NAMALWA (cell line): ENCODE results near the gene PPP2R2D.

Source experiments
- DNase-seq: peaks from one replicate; pipeline ENCODE4 v3.0.0-alpha.2; 2015; ENCODE audit warnings: low spot score

Gene PPP2R2D

DNA sequence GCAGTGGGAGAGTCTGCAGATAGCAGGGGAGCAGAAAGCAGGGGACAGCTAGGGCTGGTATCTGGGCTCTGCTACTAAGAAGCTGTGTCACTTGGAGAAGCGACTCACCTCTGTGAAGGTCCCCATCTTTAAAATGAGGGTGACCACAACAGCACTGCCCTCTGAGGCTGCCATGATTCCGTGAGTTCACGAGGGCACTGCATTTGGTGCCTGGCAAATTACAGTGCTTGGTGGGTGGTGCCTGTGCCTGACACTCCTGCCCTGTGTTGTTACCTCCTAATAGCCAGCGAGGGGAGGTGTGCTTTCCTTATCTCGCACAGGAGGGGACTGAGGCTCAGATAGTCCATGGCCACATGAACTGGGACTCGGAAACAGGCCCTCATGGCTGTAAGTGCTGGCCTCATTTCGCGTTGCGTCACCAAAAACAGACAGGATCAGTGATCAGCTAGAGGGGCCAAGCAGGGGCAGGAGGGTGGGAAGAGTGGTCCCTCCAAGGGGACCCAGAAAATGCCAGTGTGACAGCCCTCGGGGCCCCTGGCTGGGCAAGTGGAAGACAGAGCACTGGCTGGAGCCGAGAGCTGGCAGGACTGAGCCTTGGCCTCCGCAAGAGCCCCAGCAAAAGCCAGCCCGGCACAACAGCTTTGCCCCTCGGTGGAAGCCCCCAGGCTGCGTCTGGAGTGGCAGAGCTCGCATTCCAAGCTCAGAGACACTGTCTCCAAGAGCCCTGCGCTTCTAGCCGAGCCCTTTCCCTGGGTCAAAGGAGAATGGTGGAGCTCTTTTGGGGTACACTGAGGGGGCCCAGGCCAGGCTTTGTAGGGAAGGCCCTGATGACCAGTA, 98.3 kb downstream of the PPP2R2D start:
- no peak for DNase-seq

DNA sequence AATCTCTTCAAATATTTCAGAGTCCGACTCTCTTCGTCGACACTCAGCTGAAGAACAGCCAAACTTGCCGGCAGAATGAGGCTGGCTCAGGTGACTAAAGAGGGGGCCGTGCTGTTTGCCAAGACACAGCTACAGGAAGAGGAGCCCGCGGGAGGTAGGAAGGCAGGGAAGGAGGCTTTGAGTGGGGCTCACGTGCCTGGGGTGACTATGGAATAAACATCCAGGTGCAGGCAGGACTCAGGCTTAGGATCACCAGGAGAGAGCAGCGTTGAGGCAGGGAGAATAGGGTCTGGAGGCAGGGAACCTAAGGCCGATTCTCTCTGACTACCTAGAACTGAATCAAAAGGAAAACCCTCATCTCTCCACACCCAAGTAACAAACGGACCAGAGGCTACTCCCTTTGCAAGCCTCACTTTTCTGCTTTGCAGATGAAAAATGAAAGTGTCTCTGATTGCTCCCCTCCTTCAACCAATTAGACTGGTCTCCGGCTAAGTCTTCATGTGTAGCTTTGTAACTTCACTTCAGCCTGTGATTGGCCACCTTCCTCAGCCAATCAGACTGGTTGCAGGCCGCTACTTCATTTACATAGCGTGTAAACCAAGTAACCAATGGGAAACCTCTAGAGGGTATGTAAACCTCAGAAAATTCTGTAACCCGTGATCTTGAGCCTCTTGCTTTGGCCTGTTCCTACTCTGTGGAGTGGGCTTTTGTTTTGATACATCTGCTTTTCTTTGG, 100.6 kb downstream of the PPP2R2D start:
- DNase-seq: peak; percentile 80

DNA sequence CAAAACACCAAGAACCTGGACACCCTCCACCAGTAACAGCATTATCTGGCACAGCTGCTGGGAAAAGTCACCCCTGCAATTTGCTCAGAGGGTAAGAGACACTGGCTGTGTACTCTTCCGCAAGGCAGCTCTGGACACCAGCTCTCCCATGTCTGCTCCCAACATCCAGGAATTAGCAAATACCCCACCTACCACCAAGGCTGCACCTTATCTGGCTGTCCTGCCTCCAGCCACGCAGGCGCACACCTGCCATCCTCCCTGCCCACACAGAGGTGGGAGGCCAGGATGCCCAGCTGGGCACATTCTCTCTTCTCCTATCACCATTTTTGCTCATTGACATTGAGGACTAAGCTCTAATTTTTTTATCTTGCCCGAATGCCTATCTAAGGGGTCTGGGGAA, 101.2 kb downstream of the PPP2R2D start:
- no peak for DNase-seq

DNA sequence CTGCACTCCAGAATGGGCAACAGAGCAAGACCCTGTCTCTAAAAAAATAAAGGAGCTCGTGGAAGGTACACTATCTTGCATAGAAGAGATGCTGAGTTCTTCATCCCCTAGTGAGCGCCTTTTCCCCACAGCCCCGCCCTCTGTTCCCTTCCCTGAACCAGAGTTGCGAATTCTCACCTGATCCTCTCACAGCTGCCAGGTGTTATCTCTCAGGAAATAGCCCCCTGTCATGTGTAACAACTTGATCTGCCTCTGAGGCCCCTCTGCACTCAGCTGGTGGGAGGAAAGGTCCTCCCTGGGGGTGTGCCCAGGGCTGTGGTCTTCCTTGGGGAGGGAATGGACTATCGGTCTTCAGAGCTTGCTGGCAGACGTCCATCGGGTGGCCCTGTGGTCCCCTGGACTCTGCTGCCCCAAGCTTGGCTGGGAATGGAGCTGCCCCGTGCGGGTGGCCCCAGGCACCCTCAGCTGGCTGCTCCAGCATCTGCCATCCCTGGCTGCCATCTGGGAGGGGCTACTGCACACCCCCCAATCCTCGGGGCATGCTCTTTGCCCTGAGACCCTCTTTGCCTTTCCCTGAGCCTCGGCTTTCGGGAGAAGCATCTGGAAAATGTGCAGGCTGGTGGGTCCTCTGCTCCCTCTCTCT, 102.6 kb downstream of the PPP2R2D start:
- no peak for DNase-seq

DNA sequence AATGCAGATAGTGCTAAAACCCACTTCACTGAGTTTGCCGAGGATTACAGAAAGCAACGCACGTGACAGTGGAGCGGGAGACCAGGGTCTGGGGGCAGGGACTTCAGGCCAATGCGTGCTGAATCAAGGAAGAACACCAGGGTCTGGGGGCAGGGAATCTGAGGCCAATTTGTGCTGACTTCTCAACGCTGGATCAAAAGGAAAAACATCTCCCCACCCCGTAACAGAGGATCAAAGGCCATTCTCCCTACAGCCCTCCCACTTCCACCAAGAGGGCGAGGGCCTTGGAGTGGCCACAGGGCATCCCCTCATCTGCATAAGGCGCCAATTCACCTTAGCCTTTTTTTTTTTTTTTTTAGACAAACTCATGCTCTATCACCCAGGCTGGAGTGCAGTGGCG, 103.2 kb downstream of the PPP2R2D start:
- DNase-seq: no peak

DNA sequence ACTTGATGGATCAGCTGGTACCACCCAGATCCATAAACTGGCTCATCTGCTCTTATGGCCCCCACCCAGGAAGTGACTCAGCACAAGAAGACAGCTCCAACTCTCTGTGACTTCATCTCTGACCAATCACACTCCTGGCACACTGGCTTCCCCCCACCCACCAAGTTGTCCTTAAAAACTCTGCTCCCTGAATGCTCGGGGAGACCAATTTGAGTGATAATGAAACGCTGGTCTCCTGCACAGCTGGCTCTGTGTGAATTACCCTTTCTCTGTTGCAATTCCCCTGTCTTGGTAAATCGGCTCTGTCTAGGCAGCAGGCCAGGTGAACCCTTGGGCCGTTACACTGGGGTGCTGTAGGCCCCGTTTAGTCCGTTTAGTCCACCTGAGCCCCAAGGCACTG, 104.3 kb downstream of the PPP2R2D start:
- no peak for DNase-seq

DNA sequence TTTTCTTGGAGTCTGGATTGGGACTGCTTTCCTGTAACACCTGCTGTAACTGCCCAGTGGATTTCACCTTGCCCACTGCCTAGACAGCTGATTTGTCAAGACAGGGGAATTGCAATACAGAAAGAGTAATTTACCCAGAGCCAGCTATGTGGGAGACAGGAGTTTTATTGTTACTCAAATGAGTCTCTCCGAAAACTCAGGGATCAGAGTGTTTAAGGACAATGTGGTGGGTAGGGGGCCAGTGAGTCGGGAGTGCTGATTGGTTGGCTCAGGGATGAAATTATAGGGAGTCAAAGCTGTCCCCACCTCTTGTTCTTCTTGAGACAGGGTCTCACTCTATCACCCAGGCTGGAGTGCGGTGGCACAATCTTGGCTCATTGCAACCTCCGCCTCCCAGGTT, 106.2 kb downstream of the PPP2R2D start:
- no peak for DNase-seq

DNA sequence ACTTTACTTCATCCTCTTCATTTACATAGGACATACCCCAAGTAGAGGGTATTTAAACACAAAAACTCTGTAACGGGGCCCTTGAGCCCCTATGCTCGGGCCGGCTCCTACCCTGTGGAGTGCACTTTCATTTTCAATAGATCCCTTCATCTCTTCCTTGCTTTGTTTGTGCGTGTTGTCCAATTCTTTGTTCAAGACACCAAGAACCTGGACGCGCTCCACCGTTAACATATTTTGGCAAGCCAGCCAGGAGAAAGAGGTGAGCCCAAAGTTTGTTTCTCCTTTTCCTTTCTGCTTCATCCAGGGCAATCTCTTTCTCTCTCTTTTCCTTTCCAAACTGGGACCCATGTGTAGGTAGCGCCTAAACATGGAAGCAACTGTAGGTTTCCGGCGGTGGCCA, 106.9 kb downstream of the PPP2R2D start:
- no peak for DNase-seq
